ENCODE measurements around the gene SMURF2. TPM values are rescaled to one million over a fixed set of nuclear protein-coding genes. Genes with fewer than 3 reads are reported as not detected.

Gene SMURF2
- total RNA-seq, 1 donor = 15.3 TPM

Small RNA genes within 50 kb of the gene (small RNA-seq; reads per million reads assigned to genes)
- not detected for gene AC009994.1

Other genes with a start within 250 kb of the SMURF2 start
- gene MILR1, start 213.2 kb downstream of the SMURF2 start, total RNA-seq = 5.7 TPM
- gene POLG2, start 165.3 kb downstream of the SMURF2 start, total RNA-seq = 16.7 TPM
- gene DDX5, start 156.0 kb downstream of the SMURF2 start, total RNA-seq = 294 TPM
- 28.0 TPM for gene CEP95, start 155.3 kb downstream of the SMURF2 start, total RNA-seq

All from hematopoietic multipotent progenitor cell (in vitro differentiated cells).